ENCODE results near the gene OIP5. TPM values are rescaled to one million over a fixed set of nuclear protein-coding genes. Genes with fewer than 3 reads are reported as not detected.
A peak's percentile ranks its signal among the peaks of the same experiment; 100 is the strongest.

OIP5 gene
- total and polyA plus RNA-seq, 10 of the 15 experiments (the other 5 are each of a cell fraction or from before 2014, with no cell fraction given) = 4.8 to 61.4 (median 22.1) TPM

DNA sequence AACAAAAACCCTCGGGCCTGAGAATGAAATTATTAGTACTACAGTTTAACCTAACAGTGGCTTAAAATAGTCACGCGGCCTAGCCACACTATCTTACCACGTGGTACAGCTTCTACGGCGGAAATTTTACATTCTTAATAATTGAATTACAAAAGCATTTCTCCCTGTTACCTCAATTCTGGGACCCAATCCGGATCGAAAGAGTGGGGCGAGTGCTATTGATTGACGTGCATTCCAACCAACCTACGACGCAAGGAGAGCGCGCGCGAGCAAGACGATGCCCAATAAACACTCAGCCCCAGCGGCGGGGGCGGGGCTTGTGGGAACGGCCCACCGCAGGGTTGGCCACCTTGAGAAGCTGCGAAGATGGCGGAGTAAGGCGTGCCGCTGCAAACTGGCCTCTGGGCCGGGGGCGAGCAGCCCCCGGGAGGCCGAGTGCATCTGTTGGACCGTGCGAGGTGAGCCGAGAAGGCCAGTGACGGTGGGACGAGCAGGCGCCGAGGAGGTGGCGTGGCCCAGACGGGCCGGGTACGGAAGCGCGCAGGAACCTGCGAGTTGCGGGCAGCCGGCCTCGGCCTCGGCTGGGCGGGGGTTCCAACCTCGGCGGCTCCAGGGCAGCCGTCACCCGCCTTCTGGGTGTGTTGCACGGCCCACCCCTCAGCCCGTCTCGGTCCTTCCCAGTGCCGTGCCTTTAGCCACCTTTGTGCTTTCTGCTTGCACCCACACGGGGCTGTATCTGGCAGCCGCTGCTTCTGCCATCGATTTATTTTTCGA lies 48.6 kb downstream of the OIP5 start (continued):
- TF ChIP-seq, protein P1, sequence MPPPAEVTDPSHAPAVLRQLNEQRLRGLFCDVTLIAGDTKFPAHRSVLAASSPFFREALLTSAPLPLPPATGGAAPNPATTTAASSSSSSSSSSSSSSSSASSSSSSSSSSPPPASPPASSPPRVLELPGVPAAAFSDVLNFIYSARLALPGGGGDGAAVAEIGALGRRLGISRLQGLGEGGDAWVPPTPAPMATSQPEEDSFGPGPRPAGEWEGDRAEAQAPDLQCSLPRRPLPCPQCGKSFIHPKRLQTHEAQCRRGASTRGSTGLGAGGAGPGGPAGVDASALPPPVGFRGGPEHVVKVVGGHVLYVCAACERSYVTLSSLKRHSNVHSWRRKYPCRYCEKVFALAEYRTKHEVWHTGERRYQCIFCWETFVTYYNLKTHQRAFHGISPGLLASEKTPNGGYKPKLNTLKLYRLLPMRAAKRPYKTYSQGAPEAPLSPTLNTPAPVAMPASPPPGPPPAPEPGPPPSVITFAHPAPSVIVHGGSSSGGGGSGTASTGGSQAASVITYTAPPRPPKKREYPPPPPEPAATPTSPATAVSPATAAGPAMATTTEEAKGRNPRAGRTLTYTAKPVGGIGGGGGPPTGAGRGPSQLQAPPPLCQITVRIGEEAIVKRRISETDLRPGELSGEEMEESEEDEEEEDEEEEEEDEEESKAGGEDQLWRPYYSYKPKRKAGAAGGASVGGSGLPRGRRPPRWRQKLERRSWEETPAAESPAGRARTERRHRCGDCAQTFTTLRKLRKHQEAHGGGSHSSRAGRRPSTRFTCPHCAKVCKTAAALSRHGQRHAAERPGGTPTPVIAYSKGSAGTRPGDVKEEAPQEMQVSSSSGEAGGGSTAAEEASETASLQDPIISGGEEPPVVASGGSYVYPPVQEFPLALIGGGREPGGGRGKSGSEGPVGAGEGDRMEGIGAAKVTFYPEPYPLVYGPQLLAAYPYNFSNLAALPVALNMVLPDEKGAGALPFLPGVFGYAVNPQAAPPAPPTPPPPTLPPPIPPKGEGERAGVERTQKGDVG (CRISPR knock-in tag; IDR thresholded peaks at IDR 0.05) = no peak
- TF ChIP-seq TARDBP (IDR thresholded peaks at IDR 0.05; ENCODE audit: borderline replicate concordance) = 0 out of 2 replicates have a peak, but pooled peaks have one; percentile 61
- TF ChIP-seq SRF (IDR thresholded peaks at IDR 0.05; ENCODE audit: low read depth in 2 of 2, low read length in 2 of 2) = no peak
- TF ChIP-seq MYC (IDR thresholded peaks at IDR 0.05; ENCODE audit: insufficient read depth, insufficient read length, insufficient replicate concordance, low read length, severe bottlenecking) = peak; percentile 52
- TF ChIP-seq NFXL1 (IDR thresholded peaks at IDR 0.05; ENCODE audit: borderline replicate concordance) = no peak
- TF ChIP-seq FOS (IDR thresholded peaks at IDR 0.05; ENCODE audit: borderline replicate concordance, extremely low read depth, insufficient read length) = peak; percentile 92
- TF ChIP-seq, protein P2, sequence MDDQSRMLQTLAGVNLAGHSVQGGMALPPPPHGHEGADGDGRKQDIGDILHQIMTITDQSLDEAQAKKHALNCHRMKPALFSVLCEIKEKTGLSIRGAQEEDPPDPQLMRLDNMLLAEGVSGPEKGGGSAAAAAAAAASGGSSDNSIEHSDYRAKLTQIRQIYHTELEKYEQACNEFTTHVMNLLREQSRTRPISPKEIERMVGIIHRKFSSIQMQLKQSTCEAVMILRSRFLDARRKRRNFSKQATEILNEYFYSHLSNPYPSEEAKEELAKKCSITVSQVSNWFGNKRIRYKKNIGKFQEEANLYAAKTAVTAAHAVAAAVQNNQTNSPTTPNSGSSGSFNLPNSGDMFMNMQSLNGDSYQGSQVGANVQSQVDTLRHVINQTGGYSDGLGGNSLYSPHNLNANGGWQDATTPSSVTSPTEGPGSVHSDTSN (IDR thresholded peaks at IDR 0.05; ENCODE audit: insufficient replicate concordance, low read depth, low read length) = peak; percentile 99
- no peak for TF ChIP-seq TBL1XR1 (IDR thresholded peaks at IDR 0.05; ENCODE audit: low read depth, low read length)
- no peak for TF ChIP-seq HDAC2 (IDR thresholded peaks at IDR 0.05)
- TF ChIP-seq, protein P3, sequence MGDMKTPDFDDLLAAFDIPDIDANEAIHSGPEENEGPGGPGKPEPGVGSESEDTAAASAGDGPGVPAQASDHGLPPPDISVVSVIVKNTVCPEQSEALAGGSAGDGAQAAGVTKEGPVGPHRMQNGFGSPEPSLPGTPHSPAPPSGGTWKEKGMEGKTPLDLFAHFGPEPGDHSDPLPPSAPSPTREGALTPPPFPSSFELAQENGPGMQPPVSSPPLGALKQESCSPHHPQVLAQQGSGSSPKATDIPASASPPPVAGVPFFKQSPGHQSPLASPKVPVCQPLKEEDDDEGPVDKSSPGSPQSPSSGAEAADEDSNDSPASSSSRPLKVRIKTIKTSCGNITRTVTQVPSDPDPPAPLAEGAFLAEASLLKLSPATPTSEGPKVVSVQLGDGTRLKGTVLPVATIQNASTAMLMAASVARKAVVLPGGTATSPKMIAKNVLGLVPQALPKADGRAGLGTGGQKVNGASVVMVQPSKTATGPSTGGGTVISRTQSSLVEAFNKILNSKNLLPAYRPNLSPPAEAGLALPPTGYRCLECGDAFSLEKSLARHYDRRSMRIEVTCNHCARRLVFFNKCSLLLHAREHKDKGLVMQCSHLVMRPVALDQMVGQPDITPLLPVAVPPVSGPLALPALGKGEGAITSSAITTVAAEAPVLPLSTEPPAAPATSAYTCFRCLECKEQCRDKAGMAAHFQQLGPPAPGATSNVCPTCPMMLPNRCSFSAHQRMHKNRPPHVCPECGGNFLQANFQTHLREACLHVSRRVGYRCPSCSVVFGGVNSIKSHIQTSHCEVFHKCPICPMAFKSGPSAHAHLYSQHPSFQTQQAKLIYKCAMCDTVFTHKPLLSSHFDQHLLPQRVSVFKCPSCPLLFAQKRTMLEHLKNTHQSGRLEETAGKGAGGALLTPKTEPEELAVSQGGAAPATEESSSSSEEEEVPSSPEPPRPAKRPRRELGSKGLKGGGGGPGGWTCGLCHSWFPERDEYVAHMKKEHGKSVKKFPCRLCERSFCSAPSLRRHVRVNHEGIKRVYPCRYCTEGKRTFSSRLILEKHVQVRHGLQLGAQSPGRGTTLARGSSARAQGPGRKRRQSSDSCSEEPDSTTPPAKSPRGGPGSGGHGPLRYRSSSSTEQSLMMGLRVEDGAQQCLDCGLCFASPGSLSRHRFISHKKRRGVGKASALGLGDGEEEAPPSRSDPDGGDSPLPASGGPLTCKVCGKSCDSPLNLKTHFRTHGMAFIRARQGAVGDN (IDR thresholded peaks at IDR 0.05) = no peak
- peak; percentile 83 for TF ChIP-seq LARP7 (IDR thresholded peaks at IDR 0.05)
- no peak for TF ChIP-seq EGR1 (IDR thresholded peaks at IDR 0.05; ENCODE audit: borderline replicate concordance in 1 of 2, low read depth in 2 of 2, low read length in 2 of 2)
- no peak for TF ChIP-seq FOXM1 (IDR thresholded peaks at IDR 0.05; ENCODE audit: low read depth, low read length)
- peak; percentile 62; the same call in 1 of the 2 replicates for TF ChIP-seq SMAD5 (IDR thresholded peaks at IDR 0.05; ENCODE audit: low read depth)
- TF ChIP-seq YY1 (IDR thresholded peaks at IDR 0.05; ENCODE audit: low read depth, low read length) = peak; percentile 98
- TF ChIP-seq, protein P4, sequence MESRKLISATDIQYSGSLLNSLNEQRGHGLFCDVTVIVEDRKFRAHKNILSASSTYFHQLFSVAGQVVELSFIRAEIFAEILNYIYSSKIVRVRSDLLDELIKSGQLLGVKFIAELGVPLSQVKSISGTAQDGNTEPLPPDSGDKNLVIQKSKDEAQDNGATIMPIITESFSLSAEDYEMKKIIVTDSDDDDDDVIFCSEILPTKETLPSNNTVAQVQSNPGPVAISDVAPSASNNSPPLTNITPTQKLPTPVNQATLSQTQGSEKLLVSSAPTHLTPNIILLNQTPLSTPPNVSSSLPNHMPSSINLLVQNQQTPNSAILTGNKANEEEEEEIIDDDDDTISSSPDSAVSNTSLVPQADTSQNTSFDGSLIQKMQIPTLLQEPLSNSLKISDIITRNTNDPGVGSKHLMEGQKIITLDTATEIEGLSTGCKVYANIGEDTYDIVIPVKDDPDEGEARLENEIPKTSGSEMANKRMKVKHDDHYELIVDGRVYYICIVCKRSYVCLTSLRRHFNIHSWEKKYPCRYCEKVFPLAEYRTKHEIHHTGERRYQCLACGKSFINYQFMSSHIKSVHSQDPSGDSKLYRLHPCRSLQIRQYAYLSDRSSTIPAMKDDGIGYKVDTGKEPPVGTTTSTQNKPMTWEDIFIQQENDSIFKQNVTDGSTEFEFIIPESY (IDR thresholded peaks at IDR 0.05) = no peak
- TF ChIP-seq, protein P5, sequence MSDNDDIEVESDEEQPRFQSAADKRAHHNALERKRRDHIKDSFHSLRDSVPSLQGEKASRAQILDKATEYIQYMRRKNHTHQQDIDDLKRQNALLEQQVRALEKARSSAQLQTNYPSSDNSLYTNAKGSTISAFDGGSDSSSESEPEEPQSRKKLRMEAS (IDR thresholded peaks at IDR 0.05; ENCODE audit: low read depth, low read length) = no peak; the same call in 1 of the 2 replicates
- TF ChIP-seq TCF3 (IDR thresholded peaks at IDR 0.05; ENCODE audit: borderline replicate concordance, insufficient read depth, low read depth, low read length) = no peak
